Measurements from ENCODE around the gene NADK2.

DNA sequence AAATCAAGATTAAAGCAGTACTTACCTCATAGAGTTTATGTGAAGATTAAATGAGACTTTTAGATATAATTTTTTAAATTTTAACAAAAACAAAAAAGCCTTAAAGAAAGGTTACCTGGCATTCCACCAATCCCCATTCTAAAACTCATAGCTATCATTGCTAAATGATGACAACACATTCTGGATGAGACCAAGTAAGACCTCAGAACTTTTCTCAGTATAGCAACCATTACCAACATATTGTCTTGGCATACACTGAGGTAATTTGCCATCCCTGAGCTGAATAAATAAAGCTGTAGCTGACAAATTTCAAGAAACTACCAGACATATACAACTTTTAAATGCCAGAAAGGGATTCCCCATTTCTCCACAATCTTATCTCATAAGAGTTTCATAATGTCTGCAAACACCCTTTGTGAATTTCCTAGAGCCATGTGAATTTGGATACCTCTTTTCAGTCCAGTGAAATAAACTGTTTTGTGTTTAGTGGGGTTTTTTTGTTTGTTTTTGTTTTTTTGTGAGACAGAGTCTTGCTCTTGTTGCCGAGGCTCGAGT lies 30.5 kb upstream of the NADK2 start:
- TF ChIP-seq, protein P1, sequence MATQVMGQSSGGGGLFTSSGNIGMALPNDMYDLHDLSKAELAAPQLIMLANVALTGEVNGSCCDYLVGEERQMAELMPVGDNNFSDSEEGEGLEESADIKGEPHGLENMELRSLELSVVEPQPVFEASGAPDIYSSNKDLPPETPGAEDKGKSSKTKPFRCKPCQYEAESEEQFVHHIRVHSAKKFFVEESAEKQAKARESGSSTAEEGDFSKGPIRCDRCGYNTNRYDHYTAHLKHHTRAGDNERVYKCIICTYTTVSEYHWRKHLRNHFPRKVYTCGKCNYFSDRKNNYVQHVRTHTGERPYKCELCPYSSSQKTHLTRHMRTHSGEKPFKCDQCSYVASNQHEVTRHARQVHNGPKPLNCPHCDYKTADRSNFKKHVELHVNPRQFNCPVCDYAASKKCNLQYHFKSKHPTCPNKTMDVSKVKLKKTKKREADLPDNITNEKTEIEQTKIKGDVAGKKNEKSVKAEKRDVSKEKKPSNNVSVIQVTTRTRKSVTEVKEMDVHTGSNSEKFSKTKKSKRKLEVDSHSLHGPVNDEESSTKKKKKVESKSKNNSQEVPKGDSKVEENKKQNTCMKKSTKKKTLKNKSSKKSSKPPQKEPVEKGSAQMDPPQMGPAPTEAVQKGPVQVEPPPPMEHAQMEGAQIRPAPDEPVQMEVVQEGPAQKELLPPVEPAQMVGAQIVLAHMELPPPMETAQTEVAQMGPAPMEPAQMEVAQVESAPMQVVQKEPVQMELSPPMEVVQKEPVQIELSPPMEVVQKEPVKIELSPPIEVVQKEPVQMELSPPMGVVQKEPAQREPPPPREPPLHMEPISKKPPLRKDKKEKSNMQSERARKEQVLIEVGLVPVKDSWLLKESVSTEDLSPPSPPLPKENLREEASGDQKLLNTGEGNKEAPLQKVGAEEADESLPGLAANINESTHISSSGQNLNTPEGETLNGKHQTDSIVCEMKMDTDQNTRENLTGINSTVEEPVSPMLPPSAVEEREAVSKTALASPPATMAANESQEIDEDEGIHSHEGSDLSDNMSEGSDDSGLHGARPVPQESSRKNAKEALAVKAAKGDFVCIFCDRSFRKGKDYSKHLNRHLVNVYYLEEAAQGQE (IDR thresholded peaks at IDR 0.05; ENCODE audit: low read depth, low read length) = no peak
- no peak for TF ChIP-seq RAD21 (IDR thresholded peaks at IDR 0.05; ENCODE audit: insufficient read depth, low read depth, low read length)
- TF ChIP-seq POLR2A (IDR thresholded peaks at IDR 0.05; ENCODE audit: low read depth, low read length) = no peak
- no peak for TF ChIP-seq EP300 (IDR thresholded peaks at IDR 0.05; ENCODE audit: borderline replicate concordance in 1 of 2, control insufficient read depth in 1 of 2, low read depth in 2 of 2, low read length in 2 of 2)
- no peak for TF ChIP-seq JUND (IDR thresholded peaks at IDR 0.05; ENCODE audit: low read depth, low read length)
- no peak for TF ChIP-seq MYC (IDR thresholded peaks at IDR 0.05; ENCODE audit: insufficient read depth, insufficient read length, insufficient replicate concordance, low read length, severe bottlenecking)
- no peak for TF ChIP-seq POLR2AphosphoS5 (IDR thresholded peaks at IDR 0.05; ENCODE audit: low read length)
